ENCODE results near the gene TWIST2. TPM values are rescaled to one million over a fixed set of nuclear protein-coding genes. Genes with fewer than 3 reads are reported as not detected.

TWIST2 gene
- total RNA-seq, 2 experiments from 2014 or later = not detected

DNA sequence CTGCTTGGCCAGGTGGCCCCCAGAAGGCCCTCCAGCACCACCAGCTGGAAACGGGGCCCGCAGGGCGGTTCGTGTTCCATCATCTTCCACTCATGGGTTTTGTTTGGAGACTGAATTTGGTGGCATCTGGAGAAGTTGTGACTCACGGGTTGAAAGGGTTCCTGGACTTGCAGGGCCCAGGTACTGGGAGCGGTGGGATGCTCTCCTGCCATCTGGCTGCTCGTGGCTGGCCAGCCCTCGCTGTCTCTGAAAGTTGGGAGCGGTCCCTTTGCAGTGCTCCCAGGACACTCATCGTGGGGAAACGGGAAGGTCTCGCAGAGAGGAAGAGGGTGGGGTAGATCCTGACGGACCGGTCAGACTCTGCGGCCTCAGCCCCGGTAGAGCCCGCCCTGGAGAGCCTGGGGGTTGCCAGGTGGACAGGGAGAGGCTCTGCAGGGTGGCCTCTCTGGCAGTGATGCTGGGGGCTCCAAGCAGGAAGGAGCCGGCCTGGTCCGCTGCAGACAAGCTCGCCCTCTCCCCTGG is 47.5 kb downstream of the TWIST2 start:
- Mint-ChIP-seq H3K36me3 (ENCODE audit: low read depth) (no peaks in the 10 kb centered on the region), H3K27ac (no peak overlapping the region), H3K9me3 (no peaks in the 10 kb centered on the region), H3K4me3 (no peak overlapping the region), H3K27me3 (peaks cover 4% of the 10 kb centered on the region), H3K4me1 (ENCODE audit: low read depth) (no peaks in the 10 kb centered on the region)
- intact Hi-C loops (cut with micrococcal nuclease) = no loop called here
- TF ChIP-seq, protein P1, sequence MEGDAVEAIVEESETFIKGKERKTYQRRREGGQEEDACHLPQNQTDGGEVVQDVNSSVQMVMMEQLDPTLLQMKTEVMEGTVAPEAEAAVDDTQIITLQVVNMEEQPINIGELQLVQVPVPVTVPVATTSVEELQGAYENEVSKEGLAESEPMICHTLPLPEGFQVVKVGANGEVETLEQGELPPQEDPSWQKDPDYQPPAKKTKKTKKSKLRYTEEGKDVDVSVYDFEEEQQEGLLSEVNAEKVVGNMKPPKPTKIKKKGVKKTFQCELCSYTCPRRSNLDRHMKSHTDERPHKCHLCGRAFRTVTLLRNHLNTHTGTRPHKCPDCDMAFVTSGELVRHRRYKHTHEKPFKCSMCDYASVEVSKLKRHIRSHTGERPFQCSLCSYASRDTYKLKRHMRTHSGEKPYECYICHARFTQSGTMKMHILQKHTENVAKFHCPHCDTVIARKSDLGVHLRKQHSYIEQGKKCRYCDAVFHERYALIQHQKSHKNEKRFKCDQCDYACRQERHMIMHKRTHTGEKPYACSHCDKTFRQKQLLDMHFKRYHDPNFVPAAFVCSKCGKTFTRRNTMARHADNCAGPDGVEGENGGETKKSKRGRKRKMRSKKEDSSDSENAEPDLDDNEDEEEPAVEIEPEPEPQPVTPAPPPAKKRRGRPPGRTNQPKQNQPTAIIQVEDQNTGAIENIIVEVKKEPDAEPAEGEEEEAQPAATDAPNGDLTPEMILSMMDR (IDR thresholded peaks at IDR 0.05) = no peak
- DNase-seq (no peak), ATAC-seq (no peak)
- ChIA-PET CTCF (no interaction called here), POLR2A (no interaction called here)

- ChIA-PET CTCF (no interaction called here), POLR2A (no interaction called here)
- intact Hi-C loops (cut with micrococcal nuclease) = no loop called here
- H3K27me3 Mint-ChIP-seq = peaks cover 5% of the 10 kb centered on the region
- H3K9me3 Mint-ChIP-seq = no peaks in the 10 kb centered on the region
- no peak overlapping the region for H3K27ac Mint-ChIP-seq
- TF ChIP-seq, protein P1 (IDR thresholded peaks at IDR 0.05) = no peak
- ATAC-seq (no peak), DNase-seq (no peak)
- no peaks in the 10 kb centered on the region for H3K36me3 Mint-ChIP-seq (ENCODE audit: low read depth)
- no peak overlapping the region for H3K4me3 Mint-ChIP-seq
- no peaks in the 10 kb centered on the region for H3K4me1 Mint-ChIP-seq (ENCODE audit: low read depth)
Measured at GRCh38 chr2:238895891-238896600, 48.2 kb downstream of the TWIST2 start.

GRCh38 chr2:238896641-238897040 is 48.8 kb downstream of the TWIST2 start:
- DNase-seq (no peak), ATAC-seq (no peak)
- Mint-ChIP-seq H3K27me3 (peaks cover 7% of the 10 kb centered on the region), H3K9me3 (no peaks in the 10 kb centered on the region), H3K4me1 (ENCODE audit: low read depth) (no peaks in the 10 kb centered on the region), H3K27ac (no peak overlapping the region), H3K36me3 (ENCODE audit: low read depth) (no peaks in the 10 kb centered on the region), H3K4me3 (no peak overlapping the region)
- TF ChIP-seq, protein P1 (IDR thresholded peaks at IDR 0.05) = no peak
- CTCF ChIA-PET = no interaction called here
- intact Hi-C loops (cut with micrococcal nuclease) = no loop called here
- POLR2A ChIA-PET = no interaction called here

- H3K4me1 Mint-ChIP-seq (ENCODE audit: low read depth) = no peaks in the 10 kb centered on the region
- DNase-seq (no peak), ATAC-seq (no peak)
- POLR2A ChIA-PET = no interaction called here
- no peaks in the 10 kb centered on the region for H3K36me3 Mint-ChIP-seq (ENCODE audit: low read depth)
- no peaks in the 10 kb centered on the region for H3K9me3 Mint-ChIP-seq
- CTCF ChIA-PET = no interaction called here
- no peak overlapping the region for H3K27ac Mint-ChIP-seq
- no peak overlapping the region for H3K4me3 Mint-ChIP-seq
- intact Hi-C loops (cut with micrococcal nuclease) = no loop called here
- TF ChIP-seq, protein P1 (IDR thresholded peaks at IDR 0.05) = no peak
- peaks cover 7% of the 10 kb centered on the region for H3K27me3 Mint-ChIP-seq
Measured at GRCh38 chr2:238897122-238897880, 49.4 kb downstream of the TWIST2 start.

GRCh38 chr2:238897911-238898311 is 50.0 kb downstream of the TWIST2 start:
- POLR2A ChIA-PET = no interaction called here
- TF ChIP-seq, protein P1 (IDR thresholded peaks at IDR 0.05) = no peak
- no peak for DNase-seq
- no peaks in the 10 kb centered on the region for H3K9me3 Mint-ChIP-seq
- no peak overlapping the region for H3K27ac Mint-ChIP-seq
- no peak overlapping the region for H3K4me3 Mint-ChIP-seq
- H3K4me1 Mint-ChIP-seq (ENCODE audit: low read depth) = no peaks in the 10 kb centered on the region
- CTCF ChIA-PET = no interaction called here
- intact Hi-C loops (cut with micrococcal nuclease) = no loop called here
- H3K36me3 Mint-ChIP-seq (ENCODE audit: low read depth) = no peaks in the 10 kb centered on the region
- H3K27me3 Mint-ChIP-seq = peaks cover 7% of the 10 kb centered on the region
- ATAC-seq = no peak

Measured in activated CD8-positive, alpha-beta T cell treated with anti-CD3 and anti-CD28 coated beads for 36 hours (primary cell).